Measurements from ENCODE around the gene PEX14.

Gene PEX14

GRCh38 chr1:10494418-10494753, 19.6 kb downstream of the PEX14 start:
- DNase-seq: no peak
- Histone ChIP-seq H3K9me3 (ENCODE audit: severe bottlenecking) (no peaks in the 10 kb centered on the region), H3K4me3 (ENCODE audit: low read depth, low read length) (no peak overlapping the region), H3K27ac (no peak overlapping the region), H3K27me3 (ENCODE audit: insufficient read depth, low read depth, severe bottlenecking) (no peaks in the 10 kb centered on the region), H3K36me3 (peaks cover 9% of the 10 kb centered on the region)
- no peak for TF ChIP-seq CTCF (IDR thresholded peaks at IDR 0.05; ENCODE audit: low read depth, low read length)

DNA sequence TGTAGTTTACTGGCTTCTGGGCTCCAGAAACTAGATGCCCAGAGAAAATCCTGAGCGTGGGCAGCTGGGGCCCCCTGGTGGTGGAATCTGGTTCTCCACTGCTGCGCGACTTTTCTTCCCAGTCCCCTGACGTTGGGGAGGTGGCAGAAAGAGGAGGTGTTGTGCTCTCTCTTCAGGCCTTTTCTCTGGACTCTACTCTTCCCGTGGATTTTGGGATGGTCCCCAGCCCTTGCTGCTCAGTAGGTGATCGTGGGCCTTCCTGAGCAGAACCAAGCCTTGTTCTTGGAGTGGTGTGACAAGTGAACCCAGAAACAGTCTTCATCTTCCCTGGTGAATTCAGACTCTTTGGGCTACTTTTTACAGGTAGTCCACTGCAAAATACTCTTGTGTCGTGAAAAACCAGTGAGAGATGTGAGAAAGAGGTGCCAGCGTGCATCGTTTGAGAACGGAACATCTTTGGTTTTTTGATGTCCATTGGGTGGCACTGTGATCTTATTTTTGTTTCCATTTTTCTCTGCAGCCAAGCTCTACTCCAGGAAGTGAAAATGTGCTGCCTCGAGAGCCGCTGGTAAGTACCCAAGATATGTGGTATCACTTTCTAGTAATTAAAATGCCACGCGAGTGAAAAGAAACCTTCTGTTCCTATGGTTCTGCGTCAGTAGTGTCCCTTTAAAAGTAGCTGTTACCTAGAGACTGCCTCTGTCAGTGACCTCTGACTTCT, 20.2 kb downstream of the PEX14 start:
- Histone ChIP-seq H3K4me3 (ENCODE audit: low read depth, low read length) (no peak overlapping the region), H3K36me3 (peaks cover 9% of the 10 kb centered on the region), H3K27me3 (ENCODE audit: insufficient read depth, low read depth, severe bottlenecking) (no peaks in the 10 kb centered on the region), H3K9me3 (ENCODE audit: severe bottlenecking) (no peaks in the 10 kb centered on the region), H3K27ac (no peak overlapping the region)
- DNase-seq: peak; percentile 72
- TF ChIP-seq CTCF (IDR thresholded peaks at IDR 0.05; ENCODE audit: low read depth, low read length): peak; percentile 83

DNA sequence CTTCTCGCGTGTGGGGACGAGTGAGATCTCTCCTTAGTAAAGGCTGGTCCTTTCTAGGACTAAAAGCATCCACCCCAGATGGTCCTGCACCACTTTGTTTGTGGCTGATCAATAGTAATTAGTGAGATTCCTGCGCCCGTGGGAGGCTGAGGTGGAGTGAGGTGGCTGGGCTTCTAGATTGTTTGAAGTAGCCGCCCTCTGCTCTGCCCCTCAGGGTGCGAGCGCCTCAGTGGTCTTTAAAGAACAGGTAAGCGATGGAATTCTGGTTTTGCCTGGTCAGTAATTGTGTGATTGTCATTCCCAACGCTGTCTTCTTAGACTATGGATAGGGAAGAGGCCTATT, 20.7 kb downstream of the PEX14 start:
- DNase-seq: no peak
- Histone ChIP-seq H3K9me3 (ENCODE audit: severe bottlenecking) (no peaks in the 10 kb centered on the region), H3K27me3 (ENCODE audit: insufficient read depth, low read depth, severe bottlenecking) (no peaks in the 10 kb centered on the region), H3K36me3 (peaks cover 9% of the 10 kb centered on the region), H3K27ac (no peak overlapping the region), H3K4me3 (ENCODE audit: low read depth, low read length) (no peak overlapping the region)
- TF ChIP-seq CTCF (IDR thresholded peaks at IDR 0.05; ENCODE audit: low read depth, low read length): no peak

DNA sequence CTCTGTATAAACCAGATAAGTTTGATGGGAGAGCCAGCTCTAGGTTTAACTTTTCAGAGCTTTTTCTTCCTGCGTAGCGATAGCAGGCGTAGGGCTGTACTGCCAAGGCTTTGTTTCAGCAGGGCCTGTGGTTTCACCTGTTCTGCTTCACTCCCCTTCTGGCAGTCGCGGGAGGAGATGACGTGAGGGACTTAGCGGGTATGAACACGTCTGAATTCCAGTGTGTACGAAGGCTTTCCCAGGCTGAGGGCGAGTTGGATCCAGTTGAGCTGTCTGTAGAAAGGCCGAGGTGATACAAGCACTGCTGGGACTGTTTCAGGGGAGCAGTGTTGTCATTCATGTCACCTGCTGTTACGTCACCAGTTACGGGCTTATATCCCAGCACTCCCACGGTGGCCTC, 21.2 kb downstream of the PEX14 start:
- H3K9me3 ChIP-seq (ENCODE audit: severe bottlenecking): no peaks in the 10 kb centered on the region
- H3K27me3 ChIP-seq (ENCODE audit: insufficient read depth, low read depth, severe bottlenecking): no peaks in the 10 kb centered on the region
- H3K36me3 ChIP-seq: peaks cover 9% of the 10 kb centered on the region
- no peak for TF ChIP-seq CTCF (IDR thresholded peaks at IDR 0.05; ENCODE audit: low read depth, low read length)
- no peak overlapping the region for H3K27ac ChIP-seq
- no peak overlapping the region for H3K4me3 ChIP-seq (ENCODE audit: low read depth, low read length)
- DNase-seq: no peak

GRCh38 chr1:10497109-10497508, 22.4 kb downstream of the PEX14 start:
- Histone ChIP-seq H3K27ac (no peak overlapping the region), H3K9me3 (ENCODE audit: severe bottlenecking) (no peaks in the 10 kb centered on the region), H3K4me3 (ENCODE audit: low read depth, low read length) (no peak overlapping the region), H3K27me3 (ENCODE audit: insufficient read depth, low read depth, severe bottlenecking) (no peaks in the 10 kb centered on the region), H3K36me3 (peaks cover 9% of the 10 kb centered on the region)
- DNase-seq: no peak
- TF ChIP-seq CTCF (IDR thresholded peaks at IDR 0.05; ENCODE audit: low read depth, low read length): no peak

DNA sequence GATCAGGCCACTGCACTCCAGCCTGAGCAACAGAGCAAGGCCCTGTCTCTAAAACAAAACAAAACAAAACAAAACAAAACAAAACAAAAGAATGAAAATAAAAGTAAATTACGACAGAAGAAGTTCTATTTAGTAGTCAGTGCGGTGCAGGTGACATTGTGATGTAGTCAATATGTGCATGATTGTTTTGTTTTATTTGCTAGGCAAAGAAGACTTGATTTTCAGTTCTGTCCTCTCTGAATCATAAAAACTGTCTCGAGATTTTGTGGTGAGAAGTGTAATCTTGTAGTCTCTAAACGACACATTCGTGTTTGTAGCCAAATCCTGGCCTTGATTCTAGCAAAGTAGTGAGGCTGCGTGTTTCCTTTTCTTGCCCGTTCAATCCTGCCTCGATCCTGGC, 23.5 kb downstream of the PEX14 start:
- Histone ChIP-seq H3K4me3 (ENCODE audit: low read depth, low read length) (no peak overlapping the region), H3K36me3 (peaks cover 9% of the 10 kb centered on the region), H3K27ac (no peak overlapping the region), H3K9me3 (ENCODE audit: severe bottlenecking) (no peaks in the 10 kb centered on the region), H3K27me3 (ENCODE audit: insufficient read depth, low read depth, severe bottlenecking) (no peaks in the 10 kb centered on the region)
- no peak for TF ChIP-seq CTCF (IDR thresholded peaks at IDR 0.05; ENCODE audit: low read depth, low read length)
- DNase-seq: no peak
